Measurements from ENCODE around the gene PPP1R14B.
A peak's percentile ranks its signal among the peaks of the same experiment; 100 is the strongest.

Gene PPP1R14B

GRCh38 chr11:64281957-64282770, 35.4 kb upstream of the PPP1R14B start:
- no peak for DNase-seq (ENCODE audit: low read depth)

- no peak for DNase-seq (ENCODE audit: low read depth)
Measured at GRCh38 chr11:64278576-64279190, 31.9 kb upstream of the PPP1R14B start.

DNA sequence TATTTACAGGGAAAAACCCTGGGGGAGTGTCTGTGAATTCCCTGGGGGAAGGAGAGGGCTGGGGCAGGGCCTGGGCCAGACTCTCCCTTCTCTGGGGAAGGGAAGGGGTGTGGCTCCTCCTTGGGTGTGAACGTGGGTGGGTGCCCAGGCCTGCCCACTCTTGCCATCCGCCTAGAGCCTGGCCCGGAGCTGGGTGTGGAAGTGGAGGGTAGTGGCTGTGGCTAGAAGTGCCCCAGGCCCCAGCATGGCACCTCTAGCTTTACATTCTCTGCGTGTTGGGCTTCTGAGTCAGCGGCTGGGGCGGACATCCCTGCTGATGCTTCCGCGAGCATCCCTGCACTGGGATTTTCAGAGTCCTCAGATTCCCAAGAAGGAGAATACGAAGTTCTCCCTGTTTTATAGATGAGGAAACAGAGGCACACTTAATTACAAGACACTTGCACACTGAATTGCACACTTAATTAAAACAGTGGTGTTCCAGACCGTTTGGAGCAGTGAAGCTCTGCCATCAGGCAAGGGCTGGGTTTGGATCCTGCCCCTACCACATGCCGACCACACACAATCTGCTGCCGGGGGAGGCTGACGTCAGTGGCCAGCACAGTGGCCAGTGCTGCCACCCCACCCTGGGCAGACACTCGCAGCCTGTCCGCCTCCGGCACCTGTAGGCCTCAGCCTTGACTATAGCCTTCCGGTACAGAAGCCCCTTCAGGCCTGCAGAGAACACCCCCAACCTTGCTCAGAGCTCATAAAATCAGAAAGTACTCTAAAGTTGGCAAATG, 30.1 kb upstream of the PPP1R14B start:
- DNase-seq (ENCODE audit: low read depth), result no peak

DNA sequence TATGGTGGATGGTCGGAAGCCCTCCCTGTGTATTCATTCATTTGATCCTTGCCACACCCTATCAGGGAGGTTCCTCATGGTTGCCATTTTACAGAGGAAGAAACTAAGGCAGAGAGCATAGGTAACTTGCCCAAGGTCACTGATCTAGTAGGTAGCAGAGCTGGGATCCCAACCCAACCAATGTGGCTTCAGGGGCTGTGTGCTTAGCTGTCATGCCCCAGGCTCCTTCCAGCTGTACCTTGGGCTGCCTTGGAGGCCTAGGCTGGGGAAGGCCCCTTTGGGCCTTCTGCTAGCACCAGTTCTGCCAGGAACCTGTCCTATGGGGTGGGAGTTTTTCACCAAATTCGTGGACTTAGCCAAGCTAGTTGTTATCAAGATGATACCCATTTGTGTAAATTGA, 29.1 kb upstream of the PPP1R14B start:
- no peak for DNase-seq (ENCODE audit: low read depth)

GRCh38 chr11:64275031-64275800, 28.5 kb upstream of the PPP1R14B start:
- no peak for DNase-seq (ENCODE audit: low read depth)

- DNase-seq (ENCODE audit: low read depth), result peak; percentile 96
Measured at GRCh38 chr11:64269540-64270220, 22.9 kb upstream of the PPP1R14B start.

DNA sequence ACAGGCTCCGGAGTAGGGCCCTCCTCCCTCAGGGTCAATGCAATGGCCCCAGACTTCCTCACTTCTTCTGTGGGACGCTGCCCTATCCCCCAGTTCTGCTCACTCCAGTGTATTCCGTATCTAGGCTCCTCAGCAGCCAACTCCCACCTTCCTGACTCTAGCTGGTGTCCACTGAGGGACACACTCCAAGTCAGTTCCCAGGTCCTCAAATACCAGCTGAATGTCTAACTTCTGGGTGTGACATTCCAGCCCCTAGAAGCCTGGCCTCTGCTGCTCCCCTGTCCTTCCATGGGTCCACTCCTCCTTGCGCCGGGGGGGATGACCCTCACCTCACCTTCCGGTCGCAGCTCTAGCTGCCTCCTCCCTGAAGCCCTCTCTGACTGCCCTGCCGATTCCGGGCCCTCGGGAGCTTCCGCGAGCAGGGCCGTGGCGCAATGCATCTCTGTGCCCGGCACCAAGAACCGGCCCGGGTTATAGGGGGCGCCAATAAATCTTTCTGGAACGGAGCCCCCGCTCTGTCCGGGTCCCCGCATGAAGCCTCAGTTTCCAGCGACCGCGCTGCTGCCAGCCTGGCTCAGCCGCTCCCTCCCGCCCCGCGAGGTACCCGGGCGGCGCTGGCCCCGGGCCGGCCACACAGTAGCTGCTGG, 22.3 kb upstream of the PPP1R14B start:
- DNase-seq (ENCODE audit: low read depth), result no peak

DNA sequence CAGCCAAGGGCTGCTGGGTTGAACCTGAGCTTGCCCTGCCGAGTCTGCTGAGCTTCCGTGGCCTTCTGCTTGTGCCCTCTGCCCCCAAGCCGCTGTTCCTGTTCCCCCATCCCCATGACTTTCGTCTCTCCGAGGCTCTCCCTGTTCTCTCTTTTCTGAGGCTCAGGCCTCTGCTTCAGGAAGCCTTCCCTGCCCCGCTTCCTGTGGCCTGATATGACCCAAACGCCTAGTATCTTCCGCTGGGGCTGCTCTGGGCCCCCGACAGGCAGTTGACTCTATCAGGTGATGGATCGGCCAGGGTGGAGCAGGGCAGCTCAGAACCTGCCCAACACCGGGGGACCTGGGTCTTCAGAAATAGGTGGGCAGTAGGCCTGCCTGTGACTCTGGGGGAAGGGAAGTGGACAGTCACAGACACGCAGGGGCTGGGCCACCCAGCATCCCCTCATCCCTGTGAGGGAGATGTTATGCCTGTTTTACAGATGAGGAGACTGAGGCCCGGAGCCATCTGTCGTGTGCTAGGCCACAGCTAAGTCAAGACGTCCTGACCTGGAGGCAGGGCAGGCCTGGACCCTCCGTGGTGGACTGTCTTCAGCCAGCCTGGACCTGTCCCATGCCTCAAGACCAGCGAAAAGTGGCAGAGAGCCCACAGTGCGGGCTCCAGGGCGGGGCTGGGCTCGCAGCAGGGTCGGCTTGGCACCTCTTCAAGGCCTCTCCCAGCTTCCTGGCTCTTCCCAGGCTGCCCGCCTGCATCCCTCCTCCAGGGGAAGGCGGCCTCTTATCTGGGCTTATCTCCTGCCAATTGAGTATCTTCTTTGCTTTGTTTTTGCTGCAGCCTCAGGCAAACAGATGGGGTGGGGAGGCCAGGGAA, 21.5 kb upstream of the PPP1R14B start:
- no peak for DNase-seq (ENCODE audit: low read depth)

DNA sequence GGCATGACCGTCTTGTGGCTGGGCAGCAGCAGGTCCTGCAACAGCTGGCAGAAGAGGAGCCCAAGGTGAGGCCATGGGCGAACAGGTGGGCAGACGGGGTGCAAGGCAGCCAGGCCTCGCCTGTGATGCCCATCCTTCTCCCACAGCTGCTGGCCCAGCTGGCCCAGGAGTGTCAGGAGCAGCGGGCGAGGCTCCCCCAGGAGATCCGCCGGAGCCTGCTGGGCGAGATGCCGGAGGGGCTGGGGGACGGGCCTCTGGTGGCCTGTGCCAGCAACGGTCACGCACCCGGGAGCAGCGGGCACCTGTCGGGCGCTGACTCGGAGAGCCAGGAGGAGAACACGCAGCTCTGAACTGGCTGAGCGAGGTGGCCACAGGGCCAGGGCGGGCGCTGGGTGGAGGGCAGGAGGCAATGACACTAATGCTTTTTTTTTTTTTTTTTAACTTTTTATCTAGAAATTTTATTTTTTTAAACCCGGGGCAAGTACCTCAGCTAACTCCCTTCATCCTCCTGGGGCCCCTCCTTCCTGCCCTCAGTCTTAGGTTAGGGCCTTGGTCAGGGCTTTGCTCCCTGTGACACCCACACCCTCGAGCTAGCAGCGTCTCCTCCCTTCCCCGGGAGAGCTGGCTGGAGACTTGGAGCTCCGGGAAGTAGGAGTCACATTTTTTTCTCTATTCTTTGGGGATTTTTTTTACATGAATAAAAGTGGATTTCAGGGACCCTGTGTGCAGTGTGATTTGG, 20.6 kb upstream of the PPP1R14B start:
- DNase-seq (ENCODE audit: low read depth), result no peak

- DNase-seq (ENCODE audit: low read depth), result no peak
Measured at GRCh38 chr11:64266339-64266738, 19.6 kb upstream of the PPP1R14B start.

- DNase-seq (ENCODE audit: low read depth), result no peak
Measured at GRCh38 chr11:64265176-64266160, 18.7 kb upstream of the PPP1R14B start.

- DNase-seq (ENCODE audit: low read depth), result no peak
Measured at GRCh38 chr11:64264371-64264852, 17.7 kb upstream of the PPP1R14B start.

DNA sequence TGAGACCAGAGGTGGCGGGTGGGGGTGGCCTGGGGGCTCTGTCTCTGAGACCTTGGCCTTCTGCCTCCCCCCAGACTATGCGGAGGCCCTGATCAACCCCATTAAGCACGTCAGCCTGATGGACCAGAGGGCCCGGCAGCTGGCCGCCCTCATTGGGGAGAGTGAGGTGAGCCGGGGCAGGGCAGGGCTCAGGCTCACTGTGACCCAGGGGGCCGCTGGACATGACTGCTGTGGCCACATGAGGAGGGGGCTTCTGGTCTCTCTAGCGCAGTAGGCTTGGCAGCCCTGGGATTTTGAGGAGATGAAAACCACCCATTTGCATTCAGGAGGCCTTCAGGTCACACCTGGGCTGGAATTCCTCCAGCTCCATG, 17.2 kb upstream of the PPP1R14B start:
- no peak for DNase-seq (ENCODE audit: low read depth)

DNA sequence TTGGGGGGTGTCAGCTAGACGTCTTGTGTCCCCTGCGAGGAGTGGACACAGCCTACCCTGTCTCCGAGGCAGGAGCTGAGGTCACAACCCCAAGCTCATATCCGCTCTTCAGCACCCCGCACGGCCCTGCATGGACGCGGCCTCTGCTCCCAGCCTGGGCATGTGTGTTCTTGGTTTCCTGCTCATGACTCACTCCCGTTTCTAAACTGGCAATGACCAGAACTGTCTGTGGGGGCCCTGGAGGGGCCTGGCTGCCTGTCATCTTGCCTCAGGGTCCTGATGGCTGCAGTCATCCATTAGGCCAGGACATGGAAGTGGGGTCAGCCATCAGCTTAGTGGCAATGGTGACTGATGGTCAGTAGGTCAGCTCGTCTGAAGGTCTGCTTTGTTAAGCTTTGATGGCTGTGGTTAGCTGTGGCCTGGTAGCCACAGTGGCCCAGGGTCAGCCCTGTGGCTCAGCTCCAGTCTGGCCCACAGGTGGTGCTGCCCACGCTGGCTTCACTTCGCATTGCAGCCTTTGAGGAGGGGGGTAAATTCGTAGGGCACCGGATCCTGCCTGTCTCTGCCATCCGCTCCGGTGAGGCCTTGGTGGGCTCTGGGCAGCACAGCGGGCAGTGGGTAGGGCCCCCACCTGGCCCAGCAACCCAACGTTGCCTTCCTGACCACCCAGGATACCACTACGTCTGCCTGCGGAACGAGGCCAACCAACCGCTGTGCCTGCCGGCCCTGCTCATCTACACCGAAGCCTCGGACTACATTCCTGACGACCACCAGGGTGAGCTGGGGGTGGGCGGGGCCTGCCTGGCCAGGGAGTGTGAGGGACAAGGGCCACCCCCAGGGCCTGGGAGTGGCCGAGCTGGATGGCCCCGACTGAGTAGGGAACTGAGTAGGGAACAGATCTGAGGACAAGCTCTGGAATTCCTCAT, 16.5 kb upstream of the PPP1R14B start:
- DNase-seq (ENCODE audit: low read depth), result no peak

GRCh38 chr11:64262271-64263002, 15.7 kb upstream of the PPP1R14B start:
- DNase-seq (ENCODE audit: low read depth), result no peak

- no peak for DNase-seq (ENCODE audit: low read depth)
Measured at GRCh38 chr11:64261556-64262080, 14.9 kb upstream of the PPP1R14B start.

All from stimulated activated CD8-positive, alpha-beta memory T cell treated with anti-CD3 and anti-CD28 coated beads, Interleukin-12 subunit alpha, Interleukin-12 subunit beta, amount 100 ng/mL, for 1 hour (primary cell).